GM21576 (cell line): Measurements from ENCODE around the gene BICC1.

Source experiments
- ATAC-seq: cut with Tn5 transposase; IDR thresholded peaks from one replicate; pipeline ENCODE4 v1.9.1; 2021; ENCODE audit warnings: mild to moderate bottlenecking, moderate library complexity; ENCODE audit not compliant: unreplicated experiment

The BICC1 gene

GRCh38 chr10:58512491-58513187 lies at the start of gene BICC1:
BICC1 (plus strand) TSS chr10:58512872; CDS start chr10:58513144, 272 bp downstream.
- ATAC-seq: no peak

- ATAC-seq: no peak
Measured at GRCh38 chr10:58464956-58465355, 47.7 kb upstream of the BICC1 start.

- ATAC-seq: no peak
Measured at GRCh38 chr10:58465629-58466028, 47.0 kb upstream of the BICC1 start.

GRCh38 chr10:58467931-58468635 lies 44.6 kb upstream of the BICC1 start:
- no peak for ATAC-seq

DNA sequence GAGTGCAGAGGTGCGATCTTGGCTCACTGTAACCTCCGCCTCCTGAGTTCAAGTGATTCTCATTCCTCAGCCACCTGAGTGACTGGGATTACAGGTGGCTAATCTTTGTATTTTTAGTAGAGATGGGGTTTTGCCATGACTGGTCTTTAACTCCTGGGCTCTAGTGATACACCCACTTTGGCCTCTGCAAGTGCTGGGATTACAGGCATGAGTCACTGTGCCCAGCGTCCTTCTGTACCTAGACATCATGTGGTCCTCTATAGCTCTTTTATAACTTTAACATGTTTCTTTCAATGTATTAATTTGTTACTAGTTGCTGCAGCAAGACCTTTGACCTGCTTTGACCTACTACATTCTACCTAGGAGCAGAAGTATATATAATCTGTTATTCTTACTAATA lies 38.7 kb upstream of the BICC1 start:
- no peak for ATAC-seq

GRCh38 chr10:58475322-58476277 lies 37.1 kb upstream of the BICC1 start:
- ATAC-seq: no peak

- no peak for ATAC-seq
Measured at GRCh38 chr10:58477122-58477521, 35.5 kb upstream of the BICC1 start.

DNA sequence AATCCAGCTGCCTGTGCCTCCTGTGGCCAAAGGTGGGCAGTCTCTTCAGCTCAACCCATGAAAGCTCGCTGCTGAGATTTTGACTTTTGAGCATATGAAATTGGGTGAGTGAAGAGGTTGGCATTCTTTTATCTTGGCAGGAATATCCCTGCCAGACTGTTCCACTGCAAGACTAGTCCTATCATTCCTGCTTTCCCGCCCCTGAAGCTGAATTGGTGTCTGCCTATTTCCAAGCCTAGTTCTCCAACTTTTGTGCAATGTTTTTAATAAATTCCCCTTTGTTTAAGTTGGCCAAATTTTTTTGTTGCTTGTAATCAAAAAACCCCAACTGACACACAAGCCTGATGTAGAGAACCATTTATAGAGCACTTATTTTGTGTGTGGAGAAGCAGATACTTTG lies 34.8 kb upstream of the BICC1 start:
- no peak for ATAC-seq

- ATAC-seq: no peak
Measured at GRCh38 chr10:58479045-58479444, 33.6 kb upstream of the BICC1 start.

GRCh38 chr10:58480321-58480720 lies 32.4 kb upstream of the BICC1 start:
- no peak for ATAC-seq

GRCh38 chr10:58481569-58482109 lies 31.0 kb upstream of the BICC1 start:
- ATAC-seq: no peak

GRCh38 chr10:58486821-58487220 lies 25.9 kb upstream of the BICC1 start:
- no peak for ATAC-seq

DNA sequence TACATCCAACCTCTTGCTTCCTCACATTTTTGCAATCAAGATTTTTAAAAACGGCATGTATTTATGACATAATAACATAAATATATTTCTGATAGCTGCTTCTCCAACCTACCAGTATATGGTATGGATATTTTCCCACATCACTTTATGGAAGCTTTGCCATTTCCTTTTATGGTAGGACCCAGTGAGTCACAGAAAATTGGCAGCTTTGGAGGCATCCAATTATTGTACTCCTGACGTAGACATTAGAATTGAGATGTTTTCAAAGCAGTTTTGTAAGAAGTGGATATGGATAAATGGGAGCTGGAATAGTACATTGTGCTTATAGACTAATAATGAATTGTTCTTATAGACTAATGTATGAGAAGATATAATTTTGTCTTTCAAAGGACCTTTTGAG lies 23.8 kb upstream of the BICC1 start:
- no peak for ATAC-seq

GRCh38 chr10:58502956-58503355 lies 9.7 kb upstream of the BICC1 start:
- no peak for ATAC-seq

DNA sequence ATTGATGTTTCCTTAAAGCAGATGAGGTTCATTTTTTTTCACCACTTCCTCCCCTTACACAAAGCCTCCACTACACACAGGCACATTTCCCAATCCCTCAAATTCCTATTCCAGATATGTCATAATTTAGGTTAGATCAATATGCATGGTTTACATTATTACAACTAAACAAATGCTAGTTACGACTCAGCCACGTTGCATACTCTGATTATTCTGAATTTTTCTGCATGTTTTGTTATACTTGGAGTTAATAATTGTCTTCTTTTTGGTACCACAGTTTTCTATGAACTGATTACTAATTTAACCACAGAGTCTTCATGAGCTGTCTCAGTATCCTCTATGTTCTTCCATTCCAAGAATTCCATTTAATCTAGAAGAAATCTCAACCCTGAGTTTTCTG lies 4.4 kb upstream of the BICC1 start:
- no peak for ATAC-seq

DNA sequence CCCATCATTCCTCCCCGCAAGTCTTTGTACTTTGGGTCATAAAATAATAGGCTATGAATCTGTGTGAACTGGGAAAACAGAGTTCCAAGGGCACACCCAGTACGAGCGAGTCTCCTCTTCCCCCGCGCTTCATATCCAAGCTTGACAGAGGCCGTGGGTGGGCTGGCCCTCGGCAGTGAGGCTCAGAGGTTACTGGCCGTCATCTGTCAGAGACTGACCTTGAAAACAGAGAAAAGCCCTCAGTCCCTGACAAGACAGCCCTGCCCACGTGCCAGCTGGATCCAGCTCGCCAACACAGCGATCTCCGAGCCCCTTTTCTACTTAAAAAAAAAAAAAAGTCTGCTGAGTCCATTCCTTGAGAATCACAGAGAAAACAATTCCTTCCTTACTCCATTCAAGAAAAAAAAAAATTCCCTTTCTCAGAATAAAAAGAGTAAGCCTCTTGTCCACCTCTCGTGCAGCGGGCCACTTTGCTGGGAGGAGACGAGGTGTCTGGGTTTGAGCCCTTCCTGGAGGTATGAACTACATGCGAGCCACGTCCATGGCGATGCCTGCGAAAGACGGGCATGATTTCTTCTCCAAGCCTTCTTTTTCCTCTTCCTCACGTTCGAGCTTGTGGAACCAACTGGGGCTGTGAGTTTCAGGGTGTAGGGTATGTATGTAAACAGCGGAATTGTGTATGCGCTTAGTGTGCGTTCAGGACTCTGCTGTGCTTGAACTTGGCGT lies 744 bp upstream of the BICC1 start:
- ATAC-seq: no peak

GRCh38 chr10:58513188-58514110 lies 777 bp downstream of the BICC1 start:
- ATAC-seq: no peak

- ATAC-seq: no peak
Measured at GRCh38 chr10:58514111-58514770, 1.6 kb downstream of the BICC1 start.
